Heart left ventricle (tissue), 16 donors: Measurements from ENCODE around the gene NKIRAS2. TPM values are rescaled to one million over a fixed set of nuclear protein-coding genes. Genes with fewer than 3 reads are reported as not detected.
"Not testable (repeated sequence)": the region's sequence is repeated elsewhere in the genome, so short reads cannot be mapped to it uniquely, and the experiment has no call there.

Experiments
- ATAC-seq, 4 donors: fragments of 200-7000 bp; cut with Tn5 transposase; one replicate each; pipeline ENCODE4 v1.9.1; 2020 to 2022; ENCODE audit warnings: moderate library complexity in 4 of 4, mild to moderate bottlenecking in 3 of 4, moderate number of reproducible peaks in 1 of 4
- DNase-seq, 5 donors: peaks; one replicate each; pipeline ENCODE4 v3.0.0-alpha.2; 2020
- H3K27ac ChIP-seq, 12 donors: fragments of 200-600 bp; sonication (generic) in 4 of 12; one replicate each; pipeline versions ENCODE4 v1.5.0 to v1.8.0; 2016 to 2022; ENCODE audit warnings: mild to moderate bottlenecking in 2 of 12
- H3K27me3 ChIP-seq, 9 donors: fragments of 200-600 bp; sonication (generic) in 2 of 9; one replicate each; pipeline versions ENCODE4 v1.5.1 to v1.8.0; 2016 to 2022; ENCODE audit warnings: mild to moderate bottlenecking in 3 of 9
- H3K36me3 ChIP-seq, 9 donors: fragments of 200-600 bp; sonication (generic) in 2 of 9; one replicate each; pipeline versions ENCODE4 v1.5.0 to v1.8.0; 2018 to 2022; ENCODE audit warnings: mild to moderate bottlenecking in 2 of 9
- H3K4me1 ChIP-seq, 12 donors: fragments of 200-600 bp; sonication (generic) in 4 of 12; one replicate each; pipeline versions ENCODE4 v1.5.0 to v1.8.0; 2016 to 2022; ENCODE audit warnings: mild to moderate bottlenecking in 3 of 12
- H3K4me3 ChIP-seq, 12 donors: fragments of 200-600 bp; sonication (generic) in 4 of 12; one replicate each; pipeline versions ENCODE4 v1.5.0 to v1.8.0; 2017 to 2022; ENCODE audit warnings: mild to moderate bottlenecking in 9 of 12, moderate library complexity in 4 of 12
- H3K9me3 ChIP-seq, 12 donors: fragments of 200-600 bp; sonication (generic) in 4 of 12; one replicate each; pipeline versions ENCODE4 v1.5.0 to v1.8.0; 2016 to 2022; ENCODE audit warnings: mild to moderate bottlenecking in 1 of 12
- POLR2A ChIP-seq, 2 donors: fragments of 450-650 bp; IDR thresholded peaks; one replicate each; pipeline ENCODE4 v1.6.1; 2017; ENCODE audit warnings: antibody characterized with exemption in 2 of 2, mild to moderate bottlenecking in 2 of 2, moderate library complexity in 2 of 2
- WGBS, 4 donors: extraction: QIAGEN DNeasy Blood & Tissue Kit in 2 of 4; methylation state at CpG; one replicate each; pipeline versions ENCODE4 v1.1.5 to v1.1.7; 2013 to 2018; 5-methylcytosine and 5-hydroxymethylcytosine counted together
- intact Hi-C, 10 donors: fragments of 100-400 bp; cut with DNase I; formaldehyde crosslinking; loops; one replicate each; pipeline versions ENCODE4 v1.11.1 to v1.14.2; 2022
- polyA plus RNA-seq, 2 donors: library from polyadenylated mRNA; stranded (reverse); fragments of 200-250 nt; gene quantifications; one replicate each; pipeline ENCODE4 v1.2.3, GENCODE V29; 2013
- total RNA-seq, 9 donors: library from RNA; depleted of rRNA in 2 of 9; stranded (reverse); fragments of >200 nt in 2 of 9; fragmentation: NEBNext Ultra II Directional in 3 of 9; extraction: Animal tissue kit (Norgen Biotek cat#: 25700) in 3 of 9; gene quantifications; one replicate each; pipeline versions ENCODE4 v1.1.0 to v1.2.4, GENCODE V29; 2016 to 2023
- TF ChIP-seq, protein P1 (sequence below), 12 donors: fragments of 200-600 bp; sonication (generic) in 4 of 12; IDR thresholded peaks; one replicate each; pipeline versions ENCODE4 v1.5.0 to v1.8.0; 2018 to 2022; ENCODE audit warnings: antibody characterized with exemption in 12 of 12, mild to moderate bottlenecking in 5 of 12
- donor health status: ischemic (EF 13 %, LVEDD 7.1; RV severe dilation, severe dysfunction).
- donor health status: healthy with polysubstance abuse.
- donor health status: DM: no; HTN: yes; CAD: no.
- donor health status: DM: no; HTN: no; CAD: no.
- donor health status: ischemic (EF 25% LVEDD 6.9; RV normal size, moderate dysfunction).
- donor health status: ischemic (EF 25% LVEDD 5.7; RV mildly dilated, moderate dysfunction).
- donor health status: healthy.
- donor health status: DM: yes; HTN: yes; CAD: no.
- donor health status: ischemic (EF 35%, LVEDD 5.7; RV mildly dilated, moderate dysfunction).
- donor health status: nonischemic (EF 11% LVEDD 7.7; RV severe dilation, severe dysfunction).
- donor health status: DM: yes; HTN: yes; CAD: no.
- donor health status: PGD.
- donor health status: ischemic (EF 29% LVEDD 5.4; RV normal size, mild dysfunction).
- donor health status: nonischemic (EF 23%, LVEDD 6.1; RV moderate dilation, normal function).

NKIRAS2 gene
- total and polyA plus RNA-seq, 11 donors, result 50.6 to 78.9 (median 55.9) TPM

DNA sequence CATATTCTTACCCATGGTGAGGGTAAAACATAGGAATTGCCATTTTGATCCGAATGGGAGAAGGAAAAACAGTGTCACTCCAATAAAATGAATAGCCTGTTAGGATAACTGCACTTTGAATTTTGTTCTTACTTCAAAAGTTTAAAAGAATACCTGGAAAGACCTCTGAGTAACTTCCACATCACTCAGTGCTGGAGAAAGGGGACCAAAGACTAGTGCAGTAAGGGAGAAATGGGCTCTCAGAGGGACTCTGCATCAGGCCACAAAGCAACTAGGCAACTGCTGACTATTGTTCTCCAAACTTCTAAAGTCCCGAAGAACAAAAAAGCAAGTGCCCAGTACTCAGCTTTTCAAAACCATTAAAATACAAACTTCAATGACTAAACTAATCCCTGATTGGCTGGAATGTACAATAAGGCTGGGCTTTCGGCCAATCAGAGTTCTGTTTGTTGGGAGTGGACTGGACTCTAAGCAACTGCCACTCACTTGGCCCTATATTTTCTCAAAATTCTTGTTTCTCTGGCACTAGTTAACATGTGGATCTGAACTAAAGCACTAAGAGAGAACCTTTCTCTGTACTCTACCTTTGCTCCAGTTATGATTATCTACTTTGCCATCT is 8.9 kb upstream of the NKIRAS2 start:
- intact Hi-C loops, result loop anchor here in 1 of 10 donors (5.0 kb wide), 1 partner anchor 44 kb away; the partner anchor contains the start of gene CNP
- ATAC-seq (no peak), DNase-seq (no peak)
- Histone ChIP-seq H3K9me3 (no peaks in the 10 kb centered on the region), H3K4me1 (peaks cover 3 to 93% (median 64%) of the 10 kb centered on the region in 12 donors), H3K27me3 (no peaks in the 10 kb centered on the region), H3K27ac (peak overlapping the region in 3 of 12 donors; percentile 3 to 77 (median 18)), H3K36me3 (peaks cover 0 to 25% (median 0%) of the 10 kb centered on the region in 9 donors), H3K4me3 (no peak overlapping the region)
- TF ChIP-seq, protein P1, sequence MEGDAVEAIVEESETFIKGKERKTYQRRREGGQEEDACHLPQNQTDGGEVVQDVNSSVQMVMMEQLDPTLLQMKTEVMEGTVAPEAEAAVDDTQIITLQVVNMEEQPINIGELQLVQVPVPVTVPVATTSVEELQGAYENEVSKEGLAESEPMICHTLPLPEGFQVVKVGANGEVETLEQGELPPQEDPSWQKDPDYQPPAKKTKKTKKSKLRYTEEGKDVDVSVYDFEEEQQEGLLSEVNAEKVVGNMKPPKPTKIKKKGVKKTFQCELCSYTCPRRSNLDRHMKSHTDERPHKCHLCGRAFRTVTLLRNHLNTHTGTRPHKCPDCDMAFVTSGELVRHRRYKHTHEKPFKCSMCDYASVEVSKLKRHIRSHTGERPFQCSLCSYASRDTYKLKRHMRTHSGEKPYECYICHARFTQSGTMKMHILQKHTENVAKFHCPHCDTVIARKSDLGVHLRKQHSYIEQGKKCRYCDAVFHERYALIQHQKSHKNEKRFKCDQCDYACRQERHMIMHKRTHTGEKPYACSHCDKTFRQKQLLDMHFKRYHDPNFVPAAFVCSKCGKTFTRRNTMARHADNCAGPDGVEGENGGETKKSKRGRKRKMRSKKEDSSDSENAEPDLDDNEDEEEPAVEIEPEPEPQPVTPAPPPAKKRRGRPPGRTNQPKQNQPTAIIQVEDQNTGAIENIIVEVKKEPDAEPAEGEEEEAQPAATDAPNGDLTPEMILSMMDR (IDR thresholded peaks at IDR 0.05), result no peak
- TF ChIP-seq POLR2A (IDR thresholded peaks at IDR 0.05), result no peak
- 90 to 97% (median 95%) methylated on average over 3 of the region's 3 CpGs for WGBS, 4 donors

DNA sequence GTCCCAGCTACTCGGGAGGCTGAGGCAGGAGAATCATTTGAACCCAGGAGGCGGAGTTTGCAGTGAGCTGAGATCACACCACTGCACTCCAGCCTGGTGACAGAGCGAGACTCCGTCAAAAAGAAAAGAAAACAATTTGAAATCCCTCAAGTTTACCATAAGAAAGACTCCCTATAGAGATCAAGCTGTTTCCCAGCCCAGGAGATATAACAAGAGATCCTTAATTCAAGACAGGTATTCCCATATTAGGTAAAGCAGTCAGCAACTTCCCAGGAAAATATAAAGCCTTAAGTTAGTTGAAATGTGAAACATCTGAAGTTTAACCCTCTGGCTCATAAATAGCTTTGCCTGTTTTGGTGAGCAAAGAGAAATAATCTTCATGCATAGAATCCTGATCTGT is 7.5 kb upstream of the NKIRAS2 start:
- not testable (repeated sequence) for H3K27ac ChIP-seq, H3K4me3 ChIP-seq, H3K27me3 ChIP-seq, ATAC-seq, DNase-seq, H3K9me3 ChIP-seq
- WGBS, 4 donors, result 81 to 86% (median 83%) methylated on average over 4 of the region's 4 CpGs
- H3K4me1 ChIP-seq, result peaks cover 6 to 89% (median 64%) of the 10 kb centered on the region in 12 donors
- intact Hi-C loops, result loop anchor here in 1 of 10 donors (5.0 kb wide), 1 partner anchor 45 kb away; the partner anchor contains the start of gene CNP
- peaks cover 0 to 22% (median 0%) of the 10 kb centered on the region in 9 donors for H3K36me3 ChIP-seq

DNA sequence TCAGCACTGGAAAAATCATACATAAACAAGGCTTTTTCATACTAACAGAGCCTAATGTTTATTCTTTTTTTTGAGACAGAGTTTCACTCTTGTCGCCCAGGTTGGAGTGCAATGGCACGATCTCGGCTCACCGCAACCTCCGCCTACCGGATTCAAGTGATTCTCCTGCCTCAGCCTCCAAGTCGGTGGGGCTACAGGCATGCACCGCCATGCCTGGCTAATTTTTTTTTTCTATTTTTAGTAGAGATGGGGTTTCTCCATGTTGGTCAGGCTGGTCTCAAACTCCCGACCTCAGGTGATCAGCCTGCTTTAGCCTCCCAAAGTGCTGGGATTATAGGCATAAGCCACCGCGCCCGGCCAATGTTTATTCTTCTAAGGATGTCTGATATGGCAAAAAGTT is 6.2 kb upstream of the NKIRAS2 start:
- Histone ChIP-seq H3K36me3 (peaks cover 0 to 13% (median 0%) of the 10 kb centered on the region in 9 donors), H3K27ac (peak overlapping the region in 2 of 12 donors; percentile 26 to 38), H3K4me1 (peaks cover 6 to 83% (median 64%) of the 10 kb centered on the region in 12 donors)
- not testable (repeated sequence) for H3K27me3 ChIP-seq, ATAC-seq, H3K4me3 ChIP-seq, DNase-seq, H3K9me3 ChIP-seq
- 93 to 94% (median 93%) methylated on average over 12 of the region's 12 CpGs for WGBS, 4 donors
- intact Hi-C loops, result loop anchor here in 1 of 10 donors (5.0 kb wide), 1 partner anchor 46 kb away; the partner anchor contains the start of gene CNP

DNA sequence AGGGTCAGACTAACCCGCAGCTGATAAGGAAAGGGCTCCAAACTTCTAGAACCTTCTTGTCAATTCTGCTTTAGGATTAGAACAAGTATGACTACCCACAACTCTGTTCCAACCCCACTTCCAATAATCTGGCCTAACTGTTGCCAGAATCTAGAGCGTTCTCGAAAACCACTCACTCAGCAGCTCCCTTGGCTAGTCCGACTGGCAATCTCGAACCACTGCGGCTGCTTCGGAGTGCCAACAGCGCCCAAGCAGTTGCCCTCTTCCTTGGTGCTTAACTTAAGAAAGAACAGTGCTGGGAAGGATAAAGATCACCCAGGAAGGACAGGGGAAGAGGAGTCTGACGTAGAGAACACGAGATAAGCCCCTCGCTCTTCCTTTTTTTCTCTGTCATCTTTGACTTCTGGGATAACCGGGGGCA is 3.5 kb upstream of the NKIRAS2 start:
- Histone ChIP-seq H3K27me3 (no peaks in the 10 kb centered on the region), H3K27ac (peak overlapping the region; percentile 74 to 97 (median 94)), H3K4me3 (peak overlapping the region; percentile 64 to 99 (median 88)), H3K4me1 (peaks cover 6 to 76% (median 60%) of the 10 kb centered on the region in 12 donors), H3K36me3 (peaks cover 0 to 9% (median 0%) of the 10 kb centered on the region in 9 donors), H3K9me3 (no peaks in the 10 kb centered on the region)
- 2 to 3% (median 2%) methylated on average over 12 of the region's 12 CpGs for WGBS, 4 donors
- no peak for ATAC-seq
- intact Hi-C loops, result loop anchor here in 7 of 10 donors (2.0 to 5.0 kb wide), 2 partner anchors 49 to 50 kb away; partner anchors contain the start of gene CNP (in 7 of the 7)
- no peak for DNase-seq
- no peak for TF ChIP-seq POLR2A (IDR thresholded peaks at IDR 0.05)
- TF ChIP-seq, protein P1 (IDR thresholded peaks at IDR 0.05), result no peak
